Mucosa of descending colon (tissue), 3 donors: ENCODE measurements around the gene POMGNT1. TPM values are rescaled to one million over a fixed set of nuclear protein-coding genes. Genes with fewer than 3 reads are reported as not detected.

Experiments used
- ATAC-seq: fragments of 200-7000 bp; cut with Tn5 transposase; one replicate; pipeline ENCODE4 v1.9.1; 2020; ENCODE audit warnings: mild to moderate bottlenecking, moderate library complexity
- DNase-seq, 3 donors: peaks; one replicate each; pipeline ENCODE4 v3.0.0-alpha.2; 2020
- H3K36me3 ChIP-seq: fragments of 200-600 bp; one replicate; pipeline ENCODE4 v1.8.0; 2021; ENCODE audit warnings: low read depth, mild to moderate bottlenecking
- H3K4me1 ChIP-seq: fragments of 200-600 bp; one replicate; pipeline ENCODE4 v1.8.0; 2021; ENCODE audit warnings: low read depth, mild to moderate bottlenecking
- H3K4me3 ChIP-seq: fragments of 200-600 bp; one replicate; pipeline ENCODE4 v1.8.0; 2021; ENCODE audit warnings: mild to moderate bottlenecking
- H3K9me3 ChIP-seq: fragments of 200-600 bp; one replicate; pipeline ENCODE4 v1.8.0; 2021; ENCODE audit warnings: mild to moderate bottlenecking
- CTCF ChIP-seq: fragments of 200-600 bp; IDR thresholded peaks from one replicate; pipeline ENCODE4 v1.8.0; 2022; ENCODE audit warnings: antibody characterized with exemption, mild to moderate bottlenecking
- intact Hi-C, 2 donors: fragments of 100-400 bp; cut with DNase I in 1 of 2; cut with micrococcal nuclease in 1 of 2; formaldehyde crosslinking; loops; one replicate each; pipeline versions ENCODE4 v1.11.0 to v1.11.1; 2022; cut with DNase I, micrococcal nuclease
- total RNA-seq, 3 donors: library from RNA; stranded (reverse); fragmentation: NEBNext Ultra II Directional in 2 of 3; extraction: Animal tissue kit (Norgen Biotek cat#: 25700) in 2 of 3; gene quantifications; one replicate each; pipeline versions ENCODE4 v1.2.1 to v1.2.4, GENCODE V29; 2021 to 2023
- donor health status: DM: no; HTN: no; CAD: no; lungs with moderate emphysema.
- donor health status: DM: no; HTN: no; CAD: no.
- donor health status: DM: no; HTN: yes; CAD: no.

Gene POMGNT1
- total RNA-seq, 3 donors from 2014 or later, result 23.8 to 39.0 (median 38.4) TPM

- H3K9me3 ChIP-seq, result no peaks in the 10 kb centered on the region
- no peaks in the 10 kb centered on the region for H3K4me1 ChIP-seq
- TF ChIP-seq CTCF, result no peak
- DNase-seq (no peak), ATAC-seq (no peak)
- intact Hi-C loops, result no loop called here
- H3K4me3 ChIP-seq, result no peak overlapping the region
- H3K36me3 ChIP-seq, result no peaks in the 10 kb centered on the region
Measured at GRCh38 chr1:46160212-46160611, 38.0 kb downstream of the POMGNT1 start.

- Histone ChIP-seq H3K4me3 (no peak overlapping the region), H3K36me3 (no peaks in the 10 kb centered on the region), H3K4me1 (no peaks in the 10 kb centered on the region), H3K9me3 (no peaks in the 10 kb centered on the region)
- ATAC-seq (no peak), DNase-seq (no peak)
- intact Hi-C loops, result no loop called here
- no peak for TF ChIP-seq CTCF
Measured at GRCh38 chr1:46159516-46159915, 38.7 kb downstream of the POMGNT1 start.

GRCh38 chr1:46158312-46159281 lies 39.6 kb downstream of the POMGNT1 start:
- H3K4me3 ChIP-seq, result no peak overlapping the region
- DNase-seq, result no peak
- H3K36me3 ChIP-seq, result no peaks in the 10 kb centered on the region
- no peaks in the 10 kb centered on the region for H3K4me1 ChIP-seq
- intact Hi-C loops, result no loop called here
- ATAC-seq, result no peak
- no peaks in the 10 kb centered on the region for H3K9me3 ChIP-seq
- no peak for TF ChIP-seq CTCF

GRCh38 chr1:46157916-46158311 lies 40.3 kb downstream of the POMGNT1 start:
- Histone ChIP-seq H3K4me3 (no peak overlapping the region), H3K36me3 (no peaks in the 10 kb centered on the region), H3K4me1 (no peaks in the 10 kb centered on the region), H3K9me3 (no peaks in the 10 kb centered on the region)
- ATAC-seq (no peak), DNase-seq (no peak)
- intact Hi-C loops, result no loop called here
- no peak for TF ChIP-seq CTCF

- TF ChIP-seq CTCF, result no peak
- no peak overlapping the region for H3K4me3 ChIP-seq
- intact Hi-C loops, result no loop called here
- no peaks in the 10 kb centered on the region for H3K9me3 ChIP-seq
- no peaks in the 10 kb centered on the region for H3K4me1 ChIP-seq
- no peak for ATAC-seq
- DNase-seq, result no peak
- H3K36me3 ChIP-seq, result no peaks in the 10 kb centered on the region
Measured at GRCh38 chr1:46153732-46154131, 44.5 kb downstream of the POMGNT1 start.
